IMR-90 (cell line): Measurements from ENCODE around the gene LTO1. TPM values are rescaled to one million over a fixed set of nuclear protein-coding genes. Genes with fewer than 3 reads are reported as not detected.

Source experiments
- BHLHE40 ChIP-seq: fragments of 150-350 bp; IDR thresholded peaks from 2 replicates; pipeline ENCODE4 v1.6.1; 2016; ENCODE audit warnings: mild to moderate bottlenecking, low read depth, low read length
- CHD1 ChIP-seq: IDR thresholded peaks from 2 replicates; pipeline ENCODE4 v1.6.1; 2012; ENCODE audit warnings: low read depth, low read length, improper control_type of control experiment
- polyA plus RNA-seq, 3 experiments: library from polyadenylated mRNA; depleted of rRNA; stranded (reverse); fragments of >200 nt; gene quantifications; 2 replicates each; pipeline ENCODE4 v1.2.3, GENCODE V29; 2012; ENCODE audit warnings: low replicate concordance in 1 of 3
- total RNA-seq: library from RNA; depleted of rRNA; stranded (reverse); fragments of >200 nt; gene quantifications from 2 replicates; pipeline ENCODE4 v1.2.3, GENCODE V29; 2012

LTO1 gene
- total and polyA plus RNA-seq, 2 of the 4 experiments (the other 2 are of a cell fraction): 8.2 to 23.5 TPM

- TF ChIP-seq CHD1 (no peak), BHLHE40 (no peak)
Observed at GRCh38 chr11:69644962-69645675, 30.0 kb downstream of the LTO1 start (continued).
